ENCODE results near the gene SPSB4. TPM values are rescaled to one million over a fixed set of nuclear protein-coding genes. Genes with fewer than 3 reads are reported as not detected.

Gene SPSB4
- total and polyA plus RNA-seq, 2 donors from 2014 or later (not counting 2 experiments from before 2014, with no cell fraction given) = 0.17 TPM; not detected in 1

Other genes with a start within 250 kb of the SPSB4 start
- 41.5 and 42.2 TPM in 2 replicates for gene SLC25A36, start 109.5 kb upstream of the SPSB4 start, total RNA-seq
- gene SLC25A36, start 109.5 kb upstream of the SPSB4 start, polyA plus RNA-seq = 6.5 and 7.6 TPM in 2 replicates
- gene PXYLP1, start 180.5 kb downstream of the SPSB4 start, total RNA-seq = 3.0 and 3.9 TPM in 2 replicates
- gene PXYLP1, start 180.5 kb downstream of the SPSB4 start, polyA plus RNA-seq = 1.8 and 1.9 TPM in 2 replicates